GM19035 (cell line): ENCODE data around the gene ZDHHC4.
"Not testable (repeated sequence)": the region's sequence is repeated elsewhere in the genome, so short reads cannot be mapped to it uniquely, and the experiment has no call there.

ENCODE experiments used
- ATAC-seq: cut with Tn5 transposase; IDR thresholded peaks from one replicate; pipeline ENCODE4 v1.9.1; 2021; ENCODE audit not compliant: unreplicated experiment

The ZDHHC4 gene

GRCh38 chr7:6559896-6560295, 17.4 kb upstream of the ZDHHC4 start:
- ATAC-seq: no peak

DNA sequence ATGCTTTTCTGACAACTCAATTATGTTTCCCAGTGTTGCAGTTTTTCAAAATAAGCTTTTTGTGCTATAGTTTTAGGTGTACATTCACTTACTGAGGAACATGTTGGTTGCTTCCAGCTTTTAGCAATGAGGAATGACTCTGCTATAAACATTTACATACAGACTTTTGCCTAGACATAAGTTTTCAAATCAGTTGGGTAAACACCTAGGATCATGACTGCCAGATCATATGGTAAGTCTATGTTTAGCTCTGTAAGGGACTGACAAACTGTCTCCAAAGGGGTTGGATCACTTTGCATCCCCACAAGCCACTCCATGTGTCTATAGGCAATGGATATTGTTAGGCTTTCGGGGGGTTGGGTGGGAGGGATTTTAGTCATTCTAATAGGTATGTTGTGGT, 15.1 kb upstream of the ZDHHC4 start:
- no peak for ATAC-seq

DNA sequence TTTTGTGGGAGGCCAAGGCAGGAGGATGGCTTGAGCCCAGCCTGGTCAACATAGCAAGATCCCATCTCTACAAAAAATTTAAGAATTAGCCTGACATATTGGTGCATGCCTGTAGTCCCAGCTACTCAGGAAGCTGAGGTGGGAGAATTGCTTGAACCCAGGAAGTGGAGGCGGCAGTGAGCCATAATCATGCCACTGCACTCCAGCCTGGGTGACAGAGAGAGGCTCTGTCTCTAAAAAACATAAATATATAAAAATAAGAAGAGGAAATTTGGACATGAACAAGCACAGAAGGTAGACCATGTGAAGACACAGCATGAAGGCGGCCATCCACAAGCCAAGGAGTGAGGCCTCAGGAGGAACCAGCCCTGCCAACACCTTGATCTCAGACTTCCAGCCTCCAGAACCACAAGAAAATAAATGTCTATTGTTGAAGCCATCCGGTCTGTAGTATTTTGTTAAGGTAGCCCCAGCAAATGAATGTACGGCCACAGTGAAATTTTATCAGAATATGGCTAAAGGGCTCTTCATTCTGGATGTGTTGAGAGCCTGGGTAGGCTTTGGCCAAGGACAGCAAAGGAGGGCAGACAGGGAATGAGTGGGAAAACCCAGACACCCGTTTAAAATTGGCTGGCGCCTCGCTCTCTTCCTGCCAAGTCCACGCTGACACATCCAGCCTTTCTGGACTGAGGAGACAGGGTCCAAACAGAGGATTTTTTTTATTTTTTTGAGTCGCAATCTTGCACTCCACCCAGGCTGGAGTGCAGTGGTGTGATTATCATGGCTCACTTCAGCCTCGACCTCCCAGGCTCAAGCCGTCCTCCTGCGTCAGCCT, 13.1 kb upstream of the ZDHHC4 start:
- no peak for ATAC-seq

DNA sequence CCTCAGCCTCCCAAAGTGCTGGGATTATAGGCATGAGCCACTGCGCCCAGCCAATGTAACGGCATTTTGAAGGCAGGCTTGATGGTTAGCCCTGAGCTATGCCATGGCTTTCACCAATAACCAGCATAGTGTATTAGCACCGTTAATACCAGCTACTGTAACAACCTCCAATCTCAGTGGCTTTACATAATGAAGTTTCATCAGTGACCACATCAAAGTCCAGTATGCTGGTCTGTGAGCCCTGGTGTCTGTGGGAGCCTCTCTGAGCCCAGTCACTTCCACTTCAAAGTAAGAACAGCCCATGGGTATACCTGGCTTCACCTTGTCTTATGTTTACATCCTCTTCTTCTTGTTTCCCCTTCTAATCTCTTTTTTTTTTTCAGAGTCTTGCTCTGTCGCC, 11.6 kb upstream of the ZDHHC4 start:
- no peak for ATAC-seq

- no peak for ATAC-seq
Observed at GRCh38 chr7:6567886-6568285, 9.4 kb upstream of the ZDHHC4 start.

- no peak for ATAC-seq
Observed at GRCh38 chr7:6571160-6571779, 6.0 kb upstream of the ZDHHC4 start.

GRCh38 chr7:6575281-6576023, 1.8 kb upstream of the ZDHHC4 start:
- no peak for ATAC-seq

GRCh38 chr7:6576024-6576866, 1.0 kb upstream of the ZDHHC4 start:
- no peak for ATAC-seq

DNA sequence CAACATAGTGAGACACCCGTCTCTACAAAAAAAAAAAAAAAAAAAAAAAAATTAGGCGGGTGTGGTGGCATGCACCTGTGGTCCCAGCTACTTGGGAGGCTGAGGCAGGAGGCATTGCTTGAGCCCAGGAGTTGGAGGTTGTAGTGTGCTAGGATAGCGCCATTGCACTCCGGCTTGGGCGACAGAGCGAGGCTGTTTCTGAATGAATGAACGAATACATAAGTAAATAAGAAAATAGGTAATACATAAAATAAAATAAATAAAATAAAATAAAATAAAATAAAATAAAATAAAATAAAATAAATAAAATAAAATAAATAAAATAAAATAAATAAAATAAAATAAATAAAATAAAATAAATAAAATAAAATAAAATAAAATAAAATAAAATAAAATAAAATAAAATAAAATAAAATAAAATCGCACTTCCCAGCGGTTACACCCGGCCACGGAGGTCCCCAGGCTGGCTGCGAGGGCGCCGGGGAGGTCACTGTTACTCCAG, 336 bp upstream of the ZDHHC4 start:
- ATAC-seq: not testable (repeated sequence)

GRCh38 chr7:6578114-6579084, 1.1 kb downstream of the ZDHHC4 start:
- ATAC-seq: no peak

DNA sequence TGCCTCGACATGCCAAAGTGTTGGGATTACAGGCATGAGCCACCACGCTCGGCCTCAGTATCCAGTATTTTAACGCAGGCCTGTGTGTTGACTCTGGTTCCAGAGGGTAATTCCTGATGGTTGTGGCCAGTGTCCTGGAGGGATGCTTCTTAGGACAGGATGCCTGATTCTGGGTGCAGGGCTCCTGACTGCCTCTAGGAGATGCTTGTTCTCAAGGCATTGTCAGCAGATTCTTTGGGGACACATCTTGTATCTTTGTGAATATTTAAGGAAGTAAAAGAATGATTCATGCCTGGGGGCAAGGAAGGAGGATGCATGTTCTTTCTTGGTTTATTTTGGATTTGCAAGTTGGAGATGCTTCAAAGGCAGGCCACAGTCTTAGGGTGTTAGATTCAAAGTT, 2.2 kb downstream of the ZDHHC4 start:
- no peak for ATAC-seq

DNA sequence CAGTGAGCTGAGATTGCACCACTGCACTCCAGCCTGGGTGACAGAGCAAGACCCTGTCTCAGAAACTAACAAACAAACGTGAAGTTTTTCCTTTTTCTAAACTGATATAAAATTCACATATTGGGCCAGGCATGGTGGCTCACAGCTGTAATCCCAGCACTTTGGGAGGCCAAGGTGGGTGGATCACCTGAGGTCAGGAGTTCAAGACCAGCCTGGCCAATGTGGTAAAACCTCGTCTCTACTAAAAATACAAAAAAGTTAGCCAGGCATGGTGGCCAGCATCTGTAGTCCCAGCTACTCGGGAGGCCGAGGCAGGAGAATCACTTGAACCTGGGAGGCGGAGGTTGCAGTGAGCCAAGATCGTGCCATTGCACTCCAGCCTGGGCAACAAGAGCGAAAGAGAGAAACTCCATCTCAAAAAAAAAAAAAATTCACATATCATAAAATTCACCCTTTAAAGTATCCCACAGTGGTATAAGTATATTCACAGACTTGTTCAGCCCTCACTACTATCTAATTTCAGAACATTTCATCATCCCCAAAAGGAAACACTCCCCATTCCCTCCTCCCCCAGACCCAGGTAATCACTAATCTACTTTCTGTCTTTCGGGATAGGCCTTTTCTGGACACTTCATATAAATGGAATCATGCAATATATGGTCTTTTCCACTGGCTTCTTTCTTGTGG, 8.6 kb downstream of the ZDHHC4 start:
- ATAC-seq: not testable (repeated sequence)

GRCh38 chr7:6588566-6588965, 11.3 kb downstream of the ZDHHC4 start:
- ATAC-seq: no peak

GRCh38 chr7:6589151-6589828, 12.0 kb downstream of the ZDHHC4 start:
- no peak for ATAC-seq

DNA sequence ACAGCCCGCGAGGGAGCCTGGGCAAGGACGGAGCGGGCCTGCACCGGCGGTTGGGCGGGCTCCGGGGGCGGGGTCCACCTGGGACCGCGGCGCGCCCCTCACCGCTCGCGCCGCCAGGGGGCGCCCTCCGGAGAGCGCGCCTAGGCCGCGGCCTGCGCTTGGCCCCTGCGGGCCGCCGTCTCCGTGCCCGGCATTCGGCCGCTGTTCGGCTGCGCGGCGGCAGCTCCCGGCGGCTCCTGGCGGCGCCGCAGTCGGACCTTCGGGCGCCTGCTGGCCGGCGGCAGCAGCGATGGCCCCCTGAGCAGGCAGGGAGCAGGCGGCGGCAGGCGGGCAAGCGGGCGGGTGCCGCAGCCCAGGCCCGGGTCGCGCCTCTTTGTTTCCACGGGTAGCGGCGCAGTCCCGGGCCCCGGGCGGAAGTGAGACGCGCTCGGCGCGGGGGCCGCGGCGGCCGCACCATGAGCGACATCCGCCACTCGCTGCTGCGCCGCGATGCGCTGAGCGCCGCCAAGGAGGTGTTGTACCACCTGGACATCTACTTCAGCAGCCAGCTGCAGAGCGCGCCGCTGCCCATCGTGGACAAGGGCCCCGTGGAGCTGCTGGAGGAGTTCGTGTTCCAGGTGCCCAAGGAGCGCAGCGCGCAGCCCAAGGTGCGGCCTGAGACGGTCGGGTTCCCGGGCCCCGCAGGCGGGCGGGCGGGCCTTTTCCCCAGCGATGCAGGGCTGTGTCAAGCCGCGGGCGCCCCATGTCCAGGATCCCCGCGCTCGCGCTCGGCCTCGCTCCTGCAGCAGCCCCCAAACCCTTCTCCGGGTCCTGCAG, 12.8 kb downstream of the ZDHHC4 start, which contains the start of gene INTS15:
Gene INTS15 (plus strand): TSS at position 193 of the 816 bp plus-strand sequence. CDS start 263 bp downstream, at position 456.
- peak; percentile 80 for ATAC-seq

DNA sequence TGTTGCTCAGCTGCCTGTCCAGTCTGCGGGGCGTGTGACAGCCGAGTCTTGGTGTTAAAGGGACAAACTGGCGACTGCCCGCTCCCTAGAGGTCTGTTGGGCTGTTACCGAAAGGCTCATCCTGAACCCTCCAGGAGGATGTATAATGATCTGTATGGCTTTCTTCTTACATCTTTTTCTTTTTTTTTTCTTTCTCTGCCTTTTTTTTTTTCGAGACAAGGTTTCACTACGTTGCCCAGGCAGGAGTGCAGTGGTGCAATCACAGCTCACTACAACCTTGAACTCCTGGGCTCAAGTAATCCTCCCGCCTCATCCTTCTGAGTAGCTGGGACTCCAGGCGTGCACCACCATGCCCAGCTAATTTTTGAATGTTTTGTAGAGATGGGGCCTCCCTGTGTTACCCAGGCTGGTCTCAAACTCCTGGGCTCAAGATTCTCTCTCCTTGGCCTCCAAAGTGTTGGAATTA, 13.4 kb downstream of the ZDHHC4 start:
- no peak for ATAC-seq

DNA sequence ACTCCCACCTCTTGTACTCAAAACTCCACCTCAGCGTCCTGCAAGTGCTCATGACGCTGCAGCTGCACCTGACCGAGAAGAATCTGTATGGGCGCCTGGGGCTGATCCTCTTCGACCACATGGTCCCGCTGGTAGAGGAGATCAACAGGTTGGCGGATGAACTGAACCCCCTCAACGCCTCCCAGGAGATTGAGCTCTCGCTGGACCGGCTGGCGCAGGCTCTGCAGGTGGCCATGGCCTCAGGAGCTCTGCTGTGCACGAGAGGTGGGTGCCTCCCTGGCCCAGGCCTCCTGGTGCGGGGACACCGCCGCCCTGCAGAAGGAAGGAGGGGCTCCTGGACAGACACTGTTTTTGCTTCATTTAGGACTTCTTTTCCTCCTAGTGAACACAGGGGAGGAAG, 22.8 kb downstream of the ZDHHC4 start:
- no peak for ATAC-seq
